Measurements from ENCODE around the gene CA7.

GRCh38 chr16:66894055-66894454 is 49.8 kb downstream of the CA7 start:
- TF ChIP-seq CTCF (IDR thresholded peaks at IDR 0.05; ENCODE audit: insufficient read depth, low read length) (no peak), POLR2AphosphoS5 (IDR thresholded peaks at IDR 0.05; ENCODE audit: low read depth) (no peak), SPI1 (IDR thresholded peaks at IDR 0.05; ENCODE audit: borderline replicate concordance, low read depth) (no peak), GABPA (IDR thresholded peaks at IDR 0.05; ENCODE audit: low read depth) (no peak)
